Fibroblast of lung (primary cell): ENCODE measurements around the gene NUDT15. TPM values are rescaled to one million over a fixed set of nuclear protein-coding genes. Genes with fewer than 3 reads are reported as not detected.

Experiments
- DNase-seq, 2 donors: peaks; one replicate each; pipeline versions ENCODE4 v3.0.0 to v3.0.0-alpha.2; 2010; ENCODE audit warnings: low read depth in 2 of 2
- H2AFZ ChIP-seq: 2 replicates; pipeline ENCODE4 v1.5.1; 2012; ENCODE audit warnings: low read length, control low read depth, inconsistent platforms
- H3K27ac ChIP-seq: 2 replicates; pipeline ENCODE4 v1.5.1; 2011; ENCODE audit warnings: low read length, control low read depth; ENCODE audit not compliant: insufficient read depth
- H3K27me3 ChIP-seq: 2 replicates; pipeline ENCODE4 v1.5.1; 2011; ENCODE audit warnings: mild to moderate bottlenecking, low read length; ENCODE audit not compliant: control insufficient read depth, insufficient read depth
- H3K36me3 ChIP-seq: 2 replicates; pipeline ENCODE4 v1.5.1; 2011; ENCODE audit warnings: low read length; ENCODE audit not compliant: control insufficient read depth, insufficient read depth
- H3K4me1 ChIP-seq: 2 replicates; pipeline ENCODE4 v1.5.1; 2011; ENCODE audit warnings: low read length; ENCODE audit not compliant: control insufficient read depth, insufficient read depth; ENCODE audit errors: extremely low read depth
- H3K4me2 ChIP-seq: 2 replicates; pipeline ENCODE4 v1.5.1; 2011; ENCODE audit warnings: low read length, control low read depth; ENCODE audit not compliant: insufficient read depth; ENCODE audit errors: extremely low read depth
- H3K4me3 ChIP-seq, 4 experiments: fragments of 200-600 bp in 1 of 4; sonication (generic) in 1 of 4; replicated peaks in 1 of 4; 2 replicates each; pipeline ENCODE4 v1.5.1; 2011 to 2016; ENCODE audit warnings: low read length in 4 of 4, low read depth in 3 of 4, mild to moderate bottlenecking in 3 of 4, control low read depth in 2 of 4, inconsistent platforms in 1 of 4, mixed read lengths in 1 of 4; ENCODE audit not compliant: insufficient read depth in 1 of 4; ENCODE audit errors: control extremely low read depth in 1 of 4
- H3K79me2 ChIP-seq: 2 replicates; pipeline ENCODE4 v1.5.1; 2012; ENCODE audit warnings: mild to moderate bottlenecking, low read length, inconsistent platforms; ENCODE audit not compliant: control insufficient read depth, insufficient read depth
- H3K9ac ChIP-seq: 2 replicates; pipeline ENCODE4 v1.5.1; 2011; ENCODE audit warnings: mild to moderate bottlenecking, low read length, control low read depth; ENCODE audit not compliant: insufficient read depth
- H3K9me3 ChIP-seq: 2 replicates; pipeline ENCODE4 v1.5.1; 2012; ENCODE audit warnings: low read depth, low read length; ENCODE audit not compliant: control insufficient read depth, insufficient read depth
- H4K20me1 ChIP-seq: 2 replicates; pipeline ENCODE4 v1.5.1; 2011; ENCODE audit warnings: low read length; ENCODE audit not compliant: control insufficient read depth, insufficient read depth; ENCODE audit errors: extremely low read depth
- EZH2 ChIP-seq: IDR thresholded peaks from 2 replicates; pipeline ENCODE4 v1.5.1; 2012; ENCODE audit warnings: low read length, control low read depth, mild to moderate bottlenecking; ENCODE audit errors: missing control alignments
- polyA plus RNA-seq, 2 donors: library from polyadenylated mRNA; depleted of rRNA in 1 of 2; stranded (reverse) in 1 of 2; unstranded in 1 of 2; fragments of >200 nt; gene quantifications; 2 replicates each; pipeline ENCODE4 v1.2.1, GENCODE V29; 2011 to 2012; ENCODE audit warnings: missing spikeins in 1 of 2
- total RNA-seq: library from RNA; depleted of rRNA; stranded (reverse); fragments of >200 nt; gene quantifications from 2 replicates; pipeline ENCODE4 v1.2.1, GENCODE V29; 2014
- TF ChIP-seq, protein P1 (sequence below), 2 donors: IDR thresholded peaks in 1 of 2; conservative IDR thresholded peaks in 1 of 2; 1 replicate in 1 of 2; 2 replicates in 1 of 2; pipeline ENCODE4 v1.5.1; 2011 to 2012; ENCODE audit warnings: low read length in 2 of 2, control low read depth in 1 of 2, inconsistent platforms in 1 of 2, low read depth in 1 of 2, mild to moderate bottlenecking in 1 of 2

Gene NUDT15
- total and polyA plus RNA-seq, 2 donors (not counting 1 experiment from before 2014, with no cell fraction given), result 18.0 TPM

DNA sequence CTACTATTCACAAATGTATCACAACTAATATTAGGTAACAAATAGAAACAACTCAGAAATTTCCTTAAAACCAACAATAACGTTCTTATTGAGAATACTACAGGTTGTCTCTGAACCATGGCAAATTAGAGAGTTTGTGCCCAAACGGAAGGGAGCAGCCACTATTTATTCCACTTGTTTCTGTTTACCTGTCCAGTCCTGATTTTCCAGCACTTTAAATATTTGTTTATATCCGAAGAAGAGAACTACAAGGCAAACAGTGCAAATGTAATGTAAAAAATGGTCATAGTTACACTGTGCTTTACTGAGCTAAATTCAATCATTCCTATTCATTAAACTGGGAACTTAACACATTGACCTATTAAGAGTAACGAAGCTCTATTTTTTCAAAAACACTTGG, 45.7 kb upstream of the NUDT15 start:
- Histone ChIP-seq H2AFZ (no peak overlapping the region), H3K9ac (no peak overlapping the region), H3K27me3 (no peaks in the 10 kb centered on the region), H3K36me3 (peaks cover 4% of the 10 kb centered on the region), H4K20me1 (no peaks in the 10 kb centered on the region), H3K27ac (no peak overlapping the region), H3K4me3 (no peak overlapping the region), H3K9me3 (no peaks in the 10 kb centered on the region), H3K4me2 (no peak overlapping the region), H3K4me1 (no peaks in the 10 kb centered on the region), H3K79me2 (peaks cover 9% of the 10 kb centered on the region)
- TF ChIP-seq, protein P1, sequence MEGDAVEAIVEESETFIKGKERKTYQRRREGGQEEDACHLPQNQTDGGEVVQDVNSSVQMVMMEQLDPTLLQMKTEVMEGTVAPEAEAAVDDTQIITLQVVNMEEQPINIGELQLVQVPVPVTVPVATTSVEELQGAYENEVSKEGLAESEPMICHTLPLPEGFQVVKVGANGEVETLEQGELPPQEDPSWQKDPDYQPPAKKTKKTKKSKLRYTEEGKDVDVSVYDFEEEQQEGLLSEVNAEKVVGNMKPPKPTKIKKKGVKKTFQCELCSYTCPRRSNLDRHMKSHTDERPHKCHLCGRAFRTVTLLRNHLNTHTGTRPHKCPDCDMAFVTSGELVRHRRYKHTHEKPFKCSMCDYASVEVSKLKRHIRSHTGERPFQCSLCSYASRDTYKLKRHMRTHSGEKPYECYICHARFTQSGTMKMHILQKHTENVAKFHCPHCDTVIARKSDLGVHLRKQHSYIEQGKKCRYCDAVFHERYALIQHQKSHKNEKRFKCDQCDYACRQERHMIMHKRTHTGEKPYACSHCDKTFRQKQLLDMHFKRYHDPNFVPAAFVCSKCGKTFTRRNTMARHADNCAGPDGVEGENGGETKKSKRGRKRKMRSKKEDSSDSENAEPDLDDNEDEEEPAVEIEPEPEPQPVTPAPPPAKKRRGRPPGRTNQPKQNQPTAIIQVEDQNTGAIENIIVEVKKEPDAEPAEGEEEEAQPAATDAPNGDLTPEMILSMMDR (conservative IDR thresholded peaks at IDR 0.05 in 1 of 2, IDR thresholded peaks at IDR 0.05 in 1 of 2; ENCODE audit: low read depth in 1 of 2, low read length in 2 of 2), result no peak
- TF ChIP-seq EZH2, result no peak
- DNase-seq, result no peak

DNA sequence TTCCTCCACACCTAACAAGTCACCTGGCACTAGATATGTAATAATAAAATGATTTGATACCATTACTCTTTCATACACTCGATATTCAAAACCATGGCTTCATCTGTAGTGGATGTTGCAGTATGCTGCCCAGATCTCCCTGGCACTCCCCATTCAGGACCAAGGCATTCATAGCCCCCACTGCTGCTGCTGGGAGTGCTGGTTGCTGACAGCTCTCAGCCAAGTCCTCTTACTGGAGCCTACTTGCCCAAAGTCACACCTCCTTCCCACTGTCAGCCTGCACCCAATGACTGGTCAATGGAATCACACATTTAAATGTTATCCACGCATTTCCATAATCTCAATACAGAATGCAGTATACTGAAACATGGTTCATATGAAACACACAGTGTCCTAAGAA, 40.1 kb upstream of the NUDT15 start:
- DNase-seq, result no peak
- peaks cover 2% of the 10 kb centered on the region for H3K36me3 ChIP-seq
- peaks cover 41% of the 10 kb centered on the region for H3K79me2 ChIP-seq
- H3K27me3 ChIP-seq, result no peaks in the 10 kb centered on the region
- TF ChIP-seq, protein P1 (conservative IDR thresholded peaks at IDR 0.05 in 1 of 2, IDR thresholded peaks at IDR 0.05 in 1 of 2; ENCODE audit: low read depth in 1 of 2, low read length in 2 of 2), result no peak
- TF ChIP-seq EZH2, result no peak
- no peaks in the 10 kb centered on the region for H3K9me3 ChIP-seq
- no peak overlapping the region for H3K9ac ChIP-seq
- no peak overlapping the region for H2AFZ ChIP-seq
- no peak overlapping the region for H3K4me2 ChIP-seq
- peaks cover 3% of the 10 kb centered on the region for H3K4me1 ChIP-seq
- H3K27ac ChIP-seq, result no peak overlapping the region
- no peaks in the 10 kb centered on the region for H4K20me1 ChIP-seq
- H3K4me3 ChIP-seq, result no peak overlapping the region

DNA sequence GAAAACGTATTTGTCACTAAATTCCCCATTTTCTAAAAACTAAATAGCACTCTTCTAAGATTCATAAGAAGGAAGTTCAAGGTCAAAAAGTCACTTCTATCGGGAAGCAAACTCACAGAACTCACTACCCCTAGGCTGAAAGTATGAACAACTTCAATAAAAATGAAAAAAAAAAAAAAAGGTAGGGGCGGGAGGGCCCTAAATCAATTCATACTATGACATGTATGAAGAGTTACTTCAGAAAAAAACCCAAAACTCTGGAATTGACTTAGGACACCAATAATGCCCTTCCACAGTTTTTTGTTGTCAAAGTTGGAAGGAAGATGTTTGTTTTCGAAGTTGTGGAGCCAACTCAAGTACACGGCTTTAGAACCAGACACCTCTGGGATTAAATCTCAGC, 37.6 kb upstream of the NUDT15 start:
- H3K79me2 ChIP-seq, result peaks cover 38% of the 10 kb centered on the region

More for the DNA sequence above, 37.6 kb upstream of the NUDT15 start:
- Histone ChIP-seq H3K4me3 (peak overlapping the region; percentile 87 to 96 (median 88)), H3K27ac (no peak overlapping the region), H3K9me3 (no peaks in the 10 kb centered on the region), H3K4me1 (peaks cover 3% of the 10 kb centered on the region), H3K27me3 (no peaks in the 10 kb centered on the region), H3K9ac (no peak overlapping the region), H4K20me1 (no peaks in the 10 kb centered on the region), H2AFZ (no peak overlapping the region), H3K4me2 (peak overlapping the region; percentile 94), H3K36me3 (no peaks in the 10 kb centered on the region)
- TF ChIP-seq EZH2, result no peak
- TF ChIP-seq, protein P1 (conservative IDR thresholded peaks at IDR 0.05 in 1 of 2, IDR thresholded peaks at IDR 0.05 in 1 of 2; ENCODE audit: low read depth in 1 of 2, low read length in 2 of 2), result no peak
- DNase-seq, result no peak
